ENCODE results near the gene CLIC3.

GRCh38 chr9:137032858-137033257, 36.5 kb upstream of the CLIC3 start:
- no peak for TF ChIP-seq SUZ12 (IDR thresholded peaks at IDR 0.05; ENCODE audit: extremely low read depth, insufficient read depth, insufficient read length)
- no peak for TF ChIP-seq ZNF274 (IDR thresholded peaks at IDR 0.05; ENCODE audit: low read depth, low read length)
